IMR-90 (cell line): ENCODE data around the gene DOCK4.

Source experiments
- CTCF ChIP-seq: conservative IDR thresholded peaks from 2 replicates; pipeline ENCODE4 v1.5.1; 2012; ENCODE audit warnings: mild to moderate bottlenecking, low read depth, low read length, improper control_type of control experiment
- FOS ChIP-seq: fragments of 150-350 bp; IDR thresholded peaks from 2 replicates; pipeline ENCODE4 v1.6.1; 2016; ENCODE audit warnings: low read depth, low read length
- RAD21 ChIP-seq: IDR thresholded peaks from 2 replicates; pipeline ENCODE4 v1.6.1; 2012; ENCODE audit warnings: low read length, improper control_type of control experiment

GRCh38 chr7:112136271-112137008, 69.8 kb downstream of the DOCK4 start:
- no peak for TF ChIP-seq CTCF
- no peak for TF ChIP-seq RAD21
- no peak for TF ChIP-seq FOS
